ENCODE measurements around the gene VDR.
"Not testable (repeated sequence)": the region's sequence is repeated elsewhere in the genome, so short reads cannot be mapped to it uniquely, and the experiment has no call there.

VDR gene

GRCh38 chr12:47844264-47845019, 60.4 kb downstream of the VDR start:
- no peak for DNase-seq

- DNase-seq = no peak
These were observed 61.4 kb downstream of the VDR start for GRCh38 chr12:47843226-47843980.

- not testable (repeated sequence) for DNase-seq
These were observed 62.3 kb downstream of the VDR start for GRCh38 chr12:47842543-47842942.

- DNase-seq = no peak
These were observed 62.9 kb downstream of the VDR start for GRCh38 chr12:47841910-47842309.

- no peak for DNase-seq
These were observed 63.3 kb downstream of the VDR start for GRCh38 chr12:47841501-47841900.

GRCh38 chr12:47840571-47840970, 64.2 kb downstream of the VDR start:
- DNase-seq = no peak

- DNase-seq = no peak
These were observed 65.4 kb downstream of the VDR start for GRCh38 chr12:47839214-47839876.

- DNase-seq = peak; percentile 54
These were observed 66.4 kb downstream of the VDR start for GRCh38 chr12:47838286-47838931.

GRCh38 chr12:47837190-47838171, 67.3 kb downstream of the VDR start:
- DNase-seq = peak; percentile 67

GRCh38 chr12:47835831-47836155, 69.0 kb downstream of the VDR start:
- no peak for DNase-seq

GRCh38 chr12:47835006-47835830, 69.6 kb downstream of the VDR start:
- DNase-seq = no peak

- DNase-seq = no peak
These were observed 70.4 kb downstream of the VDR start for GRCh38 chr12:47834199-47834903.

- no peak for DNase-seq
These were observed 71.2 kb downstream of the VDR start for GRCh38 chr12:47833591-47834012.

GRCh38 chr12:47832263-47832933, 72.4 kb downstream of the VDR start:
- peak; percentile 81 for DNase-seq

- DNase-seq = no peak
These were observed 75.2 kb downstream of the VDR start for GRCh38 chr12:47829584-47829983.

GRCh38 chr12:47828976-47829482, 75.8 kb downstream of the VDR start:
- DNase-seq = no peak

GRCh38 chr12:47828008-47828975, 76.5 kb downstream of the VDR start:
- DNase-seq = no peak

GRCh38 chr12:47825173-47825639, 79.6 kb downstream of the VDR start:
- DNase-seq = no peak
